HL-60 (cell line): ENCODE data around the gene GAMT.

Experiments
- CTCF ChIP-seq: IDR thresholded peaks from one replicate; pipeline ENCODE4 v1.5.1; 2011; ENCODE audit warnings: low read length, control low read depth, inconsistent platforms; ENCODE audit not compliant: insufficient read depth
- POLR2AphosphoS5 ChIP-seq: IDR thresholded peaks from 2 replicates; pipeline ENCODE4 v1.6.1; 2012; ENCODE audit warnings: low read depth
- SPI1 ChIP-seq: IDR thresholded peaks from 2 replicates; pipeline ENCODE4 v1.6.1; 2012; ENCODE audit warnings: low read depth, mild to moderate bottlenecking, borderline replicate concordance
- TF ChIP-seq, protein P1 (sequence below): IDR thresholded peaks from 2 replicates; pipeline ENCODE4 v1.6.1; 2012; ENCODE audit warnings: low read depth; ENCODE audit not compliant: insufficient replicate concordance

DNA sequence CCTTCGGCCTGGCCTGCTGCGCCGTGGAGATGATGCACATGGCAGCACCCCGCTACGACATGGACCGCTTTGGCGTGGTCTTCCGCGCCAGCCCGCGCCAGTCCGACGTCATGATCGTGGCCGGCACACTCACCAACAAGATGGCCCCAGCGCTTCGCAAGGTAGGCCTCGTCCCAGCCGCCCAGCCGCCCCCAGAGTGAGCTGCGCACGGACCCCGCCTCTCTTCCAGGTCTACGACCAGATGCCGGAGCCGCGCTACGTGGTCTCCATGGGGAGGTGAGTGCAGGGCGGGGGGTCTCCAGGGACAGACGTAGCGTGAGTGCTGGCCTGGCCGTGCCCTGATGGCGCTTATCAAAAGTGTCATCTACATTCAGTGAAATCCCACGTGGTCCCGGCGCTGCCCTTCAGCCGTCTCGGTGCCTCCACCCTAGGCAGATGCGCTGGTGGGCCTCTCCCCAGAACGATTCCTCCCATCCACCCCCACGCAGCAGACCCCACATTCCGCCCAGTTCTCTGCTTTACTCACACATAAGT is 10.4 kb downstream of the GAMT start:
- TF ChIP-seq CTCF (no peak), POLR2AphosphoS5 (no peak), SPI1 (no peak)
- TF ChIP-seq, protein P1, sequence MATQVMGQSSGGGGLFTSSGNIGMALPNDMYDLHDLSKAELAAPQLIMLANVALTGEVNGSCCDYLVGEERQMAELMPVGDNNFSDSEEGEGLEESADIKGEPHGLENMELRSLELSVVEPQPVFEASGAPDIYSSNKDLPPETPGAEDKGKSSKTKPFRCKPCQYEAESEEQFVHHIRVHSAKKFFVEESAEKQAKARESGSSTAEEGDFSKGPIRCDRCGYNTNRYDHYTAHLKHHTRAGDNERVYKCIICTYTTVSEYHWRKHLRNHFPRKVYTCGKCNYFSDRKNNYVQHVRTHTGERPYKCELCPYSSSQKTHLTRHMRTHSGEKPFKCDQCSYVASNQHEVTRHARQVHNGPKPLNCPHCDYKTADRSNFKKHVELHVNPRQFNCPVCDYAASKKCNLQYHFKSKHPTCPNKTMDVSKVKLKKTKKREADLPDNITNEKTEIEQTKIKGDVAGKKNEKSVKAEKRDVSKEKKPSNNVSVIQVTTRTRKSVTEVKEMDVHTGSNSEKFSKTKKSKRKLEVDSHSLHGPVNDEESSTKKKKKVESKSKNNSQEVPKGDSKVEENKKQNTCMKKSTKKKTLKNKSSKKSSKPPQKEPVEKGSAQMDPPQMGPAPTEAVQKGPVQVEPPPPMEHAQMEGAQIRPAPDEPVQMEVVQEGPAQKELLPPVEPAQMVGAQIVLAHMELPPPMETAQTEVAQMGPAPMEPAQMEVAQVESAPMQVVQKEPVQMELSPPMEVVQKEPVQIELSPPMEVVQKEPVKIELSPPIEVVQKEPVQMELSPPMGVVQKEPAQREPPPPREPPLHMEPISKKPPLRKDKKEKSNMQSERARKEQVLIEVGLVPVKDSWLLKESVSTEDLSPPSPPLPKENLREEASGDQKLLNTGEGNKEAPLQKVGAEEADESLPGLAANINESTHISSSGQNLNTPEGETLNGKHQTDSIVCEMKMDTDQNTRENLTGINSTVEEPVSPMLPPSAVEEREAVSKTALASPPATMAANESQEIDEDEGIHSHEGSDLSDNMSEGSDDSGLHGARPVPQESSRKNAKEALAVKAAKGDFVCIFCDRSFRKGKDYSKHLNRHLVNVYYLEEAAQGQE: no peak
